ACHN (cell line): ENCODE measurements around the gene MBD2.
"Not testable (repeated sequence)": the region's sequence is repeated elsewhere in the genome, so short reads cannot be mapped to it uniquely, and the experiment has no call there.

ENCODE experiments used
- DNase-seq: peaks from one replicate; pipeline ENCODE4 v3.0.0-alpha.2; 2015
- in situ Hi-C: cut with HindIII; loops from 2 replicates; pipeline ENCODE4 v1.10.0; 2017; ENCODE audit warnings: low sequenced_read_pairs, low pct_ligation_motif_present, low pct_unique_long_range_greater_than_20kb

MBD2 gene

DNA sequence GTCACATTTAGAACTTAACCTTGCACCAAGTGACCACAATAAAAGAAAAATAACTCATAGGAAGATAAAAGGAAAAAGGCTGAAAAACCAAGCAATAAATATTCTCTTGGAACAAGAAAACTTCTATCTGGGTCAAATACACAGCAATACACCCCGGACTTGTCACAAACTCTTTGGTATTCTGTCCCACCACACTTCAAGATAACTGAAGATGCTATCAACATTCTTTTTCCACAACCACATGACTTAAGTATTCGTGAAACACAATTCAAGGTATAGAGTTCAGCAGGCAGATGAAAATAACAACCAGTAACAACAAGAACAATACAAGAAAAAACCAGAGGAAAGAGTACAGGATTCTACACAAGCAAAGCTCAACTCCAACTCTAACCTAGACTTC is 18.0 kb downstream of the MBD2 start:
- DNase-seq: no peak
- in situ Hi-C loops: no loop called here

DNA sequence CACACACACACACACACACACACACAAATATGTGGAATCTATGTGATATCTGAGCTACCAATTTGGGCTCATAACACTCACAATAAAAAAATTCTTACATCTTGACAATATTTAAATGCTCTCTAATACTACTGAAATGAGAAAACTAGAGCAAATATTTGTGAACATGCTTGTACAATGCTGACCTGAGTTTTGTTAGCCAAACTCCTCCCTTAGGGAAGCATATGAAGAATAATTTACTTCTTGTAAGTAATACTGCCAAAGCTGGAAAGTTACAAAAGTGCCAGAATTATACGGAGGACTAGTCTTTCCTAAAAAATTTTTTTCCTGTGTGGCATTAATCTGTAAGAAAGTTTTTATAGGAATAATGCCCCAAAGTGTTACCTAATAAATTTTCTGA is 18.5 kb downstream of the MBD2 start:
- no peak for DNase-seq
- in situ Hi-C loops: no loop called here

DNA sequence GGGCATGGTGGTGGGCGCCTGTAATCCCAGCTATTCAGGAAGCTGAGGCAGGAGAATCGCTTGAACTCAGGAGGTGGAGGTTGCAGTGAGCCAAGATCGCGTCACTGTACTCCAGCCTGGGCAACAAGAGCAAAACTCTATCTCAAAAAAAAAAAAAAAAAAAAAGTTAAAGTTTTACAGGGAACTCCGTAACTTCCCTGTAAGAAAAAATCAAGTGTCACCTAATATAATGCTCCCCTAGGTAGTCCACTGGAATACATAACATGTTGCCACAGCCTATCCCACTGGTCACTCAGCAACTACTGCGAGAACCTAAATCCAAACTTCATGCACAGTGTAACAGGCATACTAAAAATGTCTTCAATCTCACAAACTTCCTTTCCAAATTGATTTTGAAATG is 19.0 kb downstream of the MBD2 start:
- DNase-seq, in situ Hi-C loops: not testable (repeated sequence)

DNA sequence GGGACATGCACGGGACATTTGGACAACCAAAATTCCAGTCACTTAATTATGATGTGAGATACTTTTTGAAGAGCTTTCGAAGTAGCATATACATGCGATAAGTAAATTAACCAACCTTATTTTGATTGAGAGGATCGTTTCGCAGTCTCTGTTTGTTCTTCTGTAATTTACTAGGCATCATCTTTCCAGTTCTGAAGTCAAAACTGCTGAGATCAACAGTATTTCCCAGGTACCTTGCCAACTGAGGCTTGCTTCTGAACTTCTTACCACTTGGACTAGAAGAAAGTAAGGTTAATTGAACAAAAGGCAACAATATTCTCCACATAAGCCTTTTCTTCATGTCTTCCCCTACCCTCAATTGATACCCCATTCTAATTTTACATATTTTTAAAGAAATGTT is 19.6 kb downstream of the MBD2 start:
- in situ Hi-C loops: no loop called here
- no peak for DNase-seq

DNA sequence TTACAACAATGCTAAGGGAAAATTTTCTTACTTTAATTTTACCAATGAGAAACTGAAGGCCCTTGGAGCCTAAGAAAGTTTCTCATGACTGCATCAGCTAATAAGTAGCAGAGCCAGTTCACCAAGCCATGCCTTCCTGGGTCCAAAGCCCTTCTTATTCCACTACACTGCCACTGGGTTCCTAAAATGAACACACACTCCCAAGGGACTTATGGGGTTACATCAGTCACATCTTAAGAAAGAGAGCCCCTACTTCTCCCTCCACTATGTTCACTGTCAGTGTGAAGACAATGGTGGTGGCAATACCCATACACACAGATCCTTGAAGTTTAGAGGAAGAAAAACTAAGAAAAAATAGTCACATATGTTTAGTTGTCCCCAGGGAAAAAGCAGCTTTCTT is 20.6 kb downstream of the MBD2 start:
- in situ Hi-C loops: no loop called here
- DNase-seq: no peak

DNA sequence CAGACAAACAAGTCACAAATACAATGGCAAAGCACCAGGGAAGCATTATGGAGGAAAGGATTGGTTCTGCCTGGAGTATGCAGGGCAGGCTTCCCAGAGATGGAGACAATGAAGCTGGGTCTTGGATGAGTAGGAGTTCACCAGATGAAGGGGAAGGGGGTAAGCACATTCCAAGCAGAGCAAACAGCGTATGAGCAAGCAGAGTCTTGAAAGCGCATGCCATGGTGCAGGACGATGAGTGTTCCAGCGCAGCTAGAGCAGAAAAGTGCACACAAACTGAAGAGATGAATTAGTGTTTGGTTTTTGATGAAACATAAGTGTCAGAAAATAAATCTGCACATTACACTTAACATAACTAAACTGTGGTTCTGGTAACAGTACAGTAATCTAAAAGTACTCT is 21.6 kb downstream of the MBD2 start:
- in situ Hi-C loops: no loop called here
- no peak for DNase-seq

DNA sequence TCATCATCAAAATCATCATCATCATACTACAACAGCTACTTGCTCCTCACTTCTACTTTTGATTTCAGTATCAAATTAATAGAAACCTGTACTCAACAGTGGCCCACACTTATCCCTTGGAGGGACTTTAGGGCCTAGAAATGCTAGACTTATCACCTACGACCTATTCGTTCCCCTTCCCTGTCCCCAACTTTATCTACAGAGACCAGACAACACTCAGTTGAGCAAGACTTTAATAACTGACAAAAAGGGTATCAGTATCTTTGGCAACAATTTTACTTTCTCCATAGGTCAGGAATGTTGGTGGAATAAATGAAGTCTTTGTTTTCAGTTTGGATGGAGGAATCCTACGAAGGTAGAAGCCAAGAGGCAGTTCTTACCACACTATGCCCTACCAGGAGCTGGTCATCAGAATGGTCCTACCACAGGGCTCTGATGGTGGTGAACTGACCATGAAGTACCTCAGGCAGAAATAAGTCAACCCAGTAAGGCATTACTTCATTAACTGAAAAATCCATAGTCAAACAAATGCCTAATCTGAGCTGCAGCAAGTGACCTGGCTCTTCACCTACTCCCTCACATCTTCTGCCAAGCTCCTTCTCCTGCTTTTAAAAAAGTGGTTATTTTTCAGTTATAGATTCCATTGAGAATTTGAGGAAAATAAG is 26.6 kb downstream of the MBD2 start:
- in situ Hi-C loops: no loop called here
- DNase-seq: no peak

DNA sequence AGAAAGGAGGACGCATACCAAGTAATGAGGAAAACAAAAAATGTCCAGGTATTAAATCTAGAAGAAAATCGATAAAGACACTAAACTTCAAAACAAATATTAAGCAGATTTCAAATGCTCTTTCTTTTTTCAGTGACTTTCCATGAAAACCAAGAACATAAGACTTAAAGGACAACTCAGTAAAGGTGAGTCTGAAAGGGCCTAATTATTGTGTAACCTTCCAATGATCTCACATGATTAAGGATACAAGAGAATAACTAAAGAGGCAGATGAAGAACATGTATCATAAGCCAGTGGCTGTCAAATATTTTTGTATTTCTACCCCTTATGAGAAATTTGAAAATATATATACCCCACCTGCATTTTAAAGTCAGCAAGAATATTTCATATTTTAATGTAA is 30.7 kb downstream of the MBD2 start:
- no peak for DNase-seq
- in situ Hi-C loops: no loop called here

DNA sequence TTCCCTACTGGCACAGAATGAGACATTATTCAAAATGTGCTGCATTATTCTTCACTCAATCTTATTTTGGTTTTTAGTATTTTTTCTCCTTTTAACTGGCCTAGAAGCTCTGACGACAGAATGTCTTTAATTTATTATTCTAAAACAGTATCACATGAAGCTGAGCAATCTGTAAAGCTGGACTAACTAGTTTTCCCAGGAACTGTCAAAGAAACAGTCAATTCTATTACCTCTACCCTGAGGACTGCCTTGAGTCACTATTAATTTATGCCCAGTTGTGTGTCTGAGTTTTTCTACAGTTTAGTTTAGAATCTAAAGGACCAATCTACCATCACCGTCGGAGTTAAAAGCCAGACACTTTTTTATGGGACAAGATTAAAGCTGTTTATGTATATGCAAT is 31.6 kb downstream of the MBD2 start:
- no peak for DNase-seq
- in situ Hi-C loops: no loop called here

DNA sequence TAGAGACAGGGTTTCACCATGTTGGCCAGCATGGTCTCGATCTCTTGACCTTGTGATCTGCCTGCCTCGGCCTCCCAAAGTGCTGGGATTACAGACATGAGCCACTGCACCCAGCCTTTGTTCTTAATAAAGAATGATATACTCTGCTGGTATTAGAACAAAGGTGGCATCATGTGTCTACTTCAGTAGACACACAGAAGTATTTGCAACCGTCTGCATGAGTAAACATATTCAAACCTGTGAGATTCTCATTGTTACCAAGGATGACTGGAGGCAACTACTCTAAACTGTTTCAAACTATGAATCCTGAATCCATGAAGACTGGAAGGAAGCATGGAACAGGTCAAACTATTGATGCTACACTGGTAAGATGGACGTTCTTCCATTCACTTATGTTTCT is 32.1 kb downstream of the MBD2 start:
- in situ Hi-C loops: no loop called here
- DNase-seq: no peak

DNA sequence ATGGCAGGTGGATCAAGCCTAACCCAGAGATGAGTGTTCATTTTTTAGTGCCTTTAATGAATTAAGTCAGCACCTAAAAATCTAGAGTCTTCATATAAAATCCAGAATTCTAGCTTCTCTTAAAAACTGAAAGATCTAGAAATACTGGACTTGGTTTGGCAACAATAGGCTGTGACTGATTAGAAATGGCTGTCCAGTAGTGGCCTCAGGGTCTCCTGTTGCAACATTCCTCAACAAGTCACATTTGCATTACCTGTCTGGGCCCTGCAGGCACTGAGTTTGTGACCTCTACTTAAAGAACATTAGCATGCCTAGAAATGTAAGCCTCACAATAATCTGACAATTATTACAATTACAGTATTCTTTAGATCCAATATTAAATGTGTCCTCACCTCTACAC is 33.1 kb downstream of the MBD2 start:
- in situ Hi-C loops: no loop called here
- no peak for DNase-seq

DNA sequence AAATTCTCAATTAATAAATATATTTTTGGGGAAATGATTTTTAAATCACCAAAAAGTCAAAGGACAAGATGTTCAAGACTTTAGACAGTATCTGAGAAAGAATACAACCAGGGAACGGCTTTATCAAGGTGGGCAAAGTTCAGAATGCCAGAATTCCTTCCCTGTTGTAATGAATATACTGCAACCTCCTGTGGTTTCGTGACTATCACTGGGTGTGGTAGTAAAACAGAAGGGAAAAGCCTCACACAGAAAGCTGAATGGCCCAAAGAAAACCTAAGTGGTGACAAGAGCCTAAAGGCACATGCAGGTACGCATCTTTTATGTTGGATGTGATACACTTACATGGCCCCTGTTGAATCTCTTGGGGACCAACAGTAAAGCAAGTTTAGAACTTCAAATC is 37.1 kb downstream of the MBD2 start:
- in situ Hi-C loops: no loop called here
- DNase-seq: no peak

DNA sequence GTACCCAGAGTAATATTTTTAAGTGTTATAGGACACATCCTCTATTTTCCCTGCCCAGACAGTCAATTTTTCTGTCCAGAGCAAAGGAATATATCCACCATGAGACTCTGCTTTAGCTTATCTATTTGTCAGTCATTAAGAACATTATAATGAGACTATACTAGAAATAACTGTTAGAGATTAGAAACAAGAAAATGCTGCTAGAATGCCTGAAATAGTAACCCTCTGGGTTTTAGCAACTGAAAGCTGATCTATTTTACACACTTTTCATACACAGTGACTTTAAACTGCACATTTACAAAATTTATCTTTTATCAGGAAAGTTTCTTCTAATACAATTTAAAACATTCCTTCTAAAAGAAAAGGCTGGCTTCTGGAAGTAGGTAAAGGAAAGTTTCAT is 39.6 kb downstream of the MBD2 start:
- in situ Hi-C loops: no loop called here
- no peak for DNase-seq

DNA sequence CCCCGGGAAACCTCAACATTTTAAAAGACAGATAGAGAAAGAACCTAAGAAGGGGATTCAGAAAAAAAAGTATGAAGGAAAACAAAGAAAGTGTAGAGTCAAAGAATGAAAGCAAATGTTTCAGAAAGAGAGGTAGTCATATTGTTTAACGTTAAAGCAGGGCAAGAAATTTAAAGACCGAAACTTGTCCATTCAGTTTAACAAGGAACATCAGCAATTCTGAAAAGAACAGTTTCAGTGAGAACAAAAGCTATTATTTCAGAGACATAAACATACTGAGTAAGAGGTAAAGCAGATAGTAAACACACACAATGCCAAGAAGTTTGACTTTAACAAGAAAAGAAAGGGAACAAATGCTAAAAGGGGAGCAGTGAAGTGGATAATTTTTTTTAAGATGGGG is 41.1 kb downstream of the MBD2 start:
- DNase-seq: no peak
- in situ Hi-C loops: no loop called here

DNA sequence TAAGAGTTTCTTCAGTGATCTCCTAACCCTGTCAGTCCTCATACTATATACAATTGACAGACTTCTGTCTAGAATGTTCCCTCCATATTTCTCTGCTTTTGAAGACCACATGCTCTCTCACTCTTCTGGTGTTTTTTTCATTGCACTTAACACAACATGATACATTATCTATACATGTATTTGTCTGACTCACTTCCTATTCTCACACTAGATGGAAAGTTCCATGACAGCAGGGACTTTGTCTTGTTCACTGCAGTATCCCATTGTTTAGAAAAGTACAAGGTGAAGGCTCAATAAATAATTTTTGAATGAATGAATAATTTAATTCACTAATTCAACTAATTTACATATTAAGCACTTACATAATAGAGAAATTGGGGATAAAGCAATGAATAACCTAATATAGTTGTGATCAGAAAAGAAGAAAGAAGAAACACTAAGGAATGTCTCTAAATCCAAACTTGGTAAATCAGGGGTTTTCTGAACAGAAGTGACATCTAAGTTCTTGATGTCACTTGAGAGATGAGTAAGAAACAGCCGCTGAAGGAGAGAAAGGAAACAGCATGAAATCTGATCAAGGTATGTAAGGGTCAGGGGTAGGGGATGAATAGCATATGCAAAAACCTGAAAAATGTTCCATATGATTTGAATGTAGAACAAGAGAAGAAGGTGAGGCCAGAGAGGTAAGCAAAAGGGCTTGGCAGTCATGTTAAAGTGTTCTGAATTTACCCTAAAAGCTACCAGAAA is 42.4 kb downstream of the MBD2 start:
- in situ Hi-C loops: no loop called here

DNA sequence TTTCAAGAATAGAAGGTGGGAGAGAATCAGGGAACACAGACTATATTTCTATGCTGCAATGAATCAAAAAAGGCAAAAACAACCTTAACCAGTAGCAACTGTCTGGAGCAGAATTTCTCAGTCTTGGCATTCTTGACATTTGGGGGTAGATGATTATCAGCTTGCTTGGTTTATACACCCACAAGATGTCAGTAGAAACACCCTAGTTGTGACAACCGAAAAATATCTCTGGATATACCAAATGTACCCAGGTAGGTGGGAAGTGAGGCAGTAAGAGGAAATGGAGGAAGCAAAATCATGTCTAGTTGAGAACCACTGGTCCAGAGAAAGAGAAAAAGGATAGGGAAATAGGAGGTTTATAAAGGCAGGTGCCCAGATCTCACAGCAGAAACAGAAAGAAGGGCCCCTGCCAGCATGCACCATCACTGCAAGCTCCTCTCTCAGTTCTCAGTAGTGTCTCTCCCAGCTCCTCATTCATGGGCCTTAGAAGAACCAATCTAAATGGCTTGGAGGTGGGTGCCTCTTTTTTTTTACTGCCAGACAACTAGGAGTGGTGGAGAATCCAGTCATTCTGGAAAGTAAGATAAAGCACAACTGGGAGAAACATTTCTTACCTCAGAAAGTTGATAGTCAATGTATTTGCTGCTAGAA is 50.4 kb downstream of the MBD2 start:
- in situ Hi-C loops: no loop called here

More for the DNA sequence above, 42.4 kb downstream of the MBD2 start:
- no peak for DNase-seq

DNA sequence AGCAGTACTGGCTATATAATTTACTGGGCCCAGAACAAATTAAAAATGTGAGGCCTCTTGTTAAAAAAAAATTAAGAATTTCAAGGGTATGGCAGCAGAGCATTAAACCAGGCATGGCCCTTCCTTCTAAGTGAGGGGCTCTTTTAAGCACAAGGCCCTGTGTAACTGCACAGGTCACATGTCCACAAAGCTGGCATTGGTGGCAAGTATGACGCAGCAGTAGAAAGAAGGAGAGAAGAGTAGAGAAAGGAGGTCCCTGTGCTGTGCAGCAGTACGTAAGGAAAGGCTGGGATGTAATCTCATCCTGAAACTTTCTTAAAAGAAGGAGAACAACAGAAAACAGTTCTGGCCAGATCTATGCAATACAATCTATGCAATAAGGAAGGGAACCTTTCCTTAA is 51.2 kb downstream of the MBD2 start:
- in situ Hi-C loops: no loop called here

More for the DNA sequence above, 50.4 kb downstream of the MBD2 start:
- no peak for DNase-seq

DNA sequence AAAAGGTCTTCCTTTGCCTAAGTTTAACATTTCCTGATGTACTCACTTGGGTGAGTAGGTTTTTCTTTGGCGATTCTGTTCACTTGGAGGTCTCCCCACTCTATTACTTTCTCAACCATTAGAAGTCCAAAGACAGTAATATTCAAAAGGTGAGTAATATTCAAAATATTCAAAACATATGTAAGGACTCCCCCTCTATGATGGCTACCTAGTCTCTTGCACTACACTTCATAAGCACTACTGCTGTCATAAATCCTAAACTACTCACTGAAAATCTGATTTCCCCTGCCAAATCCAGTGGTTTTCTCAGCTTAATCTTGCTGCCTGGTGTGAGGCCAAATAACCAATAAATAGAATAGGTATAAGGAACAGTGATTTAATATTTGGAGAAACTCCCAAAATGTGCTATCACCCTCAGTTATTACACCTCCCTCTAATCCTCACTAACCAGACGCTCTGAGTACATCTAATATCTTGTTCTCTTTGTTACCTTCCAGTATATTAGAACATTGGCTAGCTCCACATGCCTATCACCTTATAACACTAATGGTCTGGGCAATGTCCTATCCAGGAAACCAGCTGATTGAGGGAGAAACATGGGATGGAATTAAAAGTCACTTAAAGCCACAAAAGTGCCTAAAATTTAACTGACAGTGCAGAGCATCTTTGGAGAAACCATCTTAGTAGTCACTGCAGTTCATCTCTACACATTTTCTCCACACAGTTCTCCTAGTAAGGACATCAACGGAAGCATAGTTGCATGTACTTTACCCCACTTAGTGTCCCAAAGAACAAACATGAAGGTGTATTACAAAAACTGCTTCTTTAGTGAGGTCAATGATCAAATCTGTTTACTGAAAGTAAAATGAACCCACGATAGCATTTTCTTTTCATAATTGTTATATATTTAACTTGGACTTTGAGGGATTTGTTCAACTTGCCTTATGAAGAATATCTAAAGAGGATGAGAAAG is 54.8 kb downstream of the MBD2 start:
- in situ Hi-C loops: no loop called here
- DNase-seq: no peak

More for the DNA sequence above, 51.2 kb downstream of the MBD2 start:
- no peak for DNase-seq

DNA sequence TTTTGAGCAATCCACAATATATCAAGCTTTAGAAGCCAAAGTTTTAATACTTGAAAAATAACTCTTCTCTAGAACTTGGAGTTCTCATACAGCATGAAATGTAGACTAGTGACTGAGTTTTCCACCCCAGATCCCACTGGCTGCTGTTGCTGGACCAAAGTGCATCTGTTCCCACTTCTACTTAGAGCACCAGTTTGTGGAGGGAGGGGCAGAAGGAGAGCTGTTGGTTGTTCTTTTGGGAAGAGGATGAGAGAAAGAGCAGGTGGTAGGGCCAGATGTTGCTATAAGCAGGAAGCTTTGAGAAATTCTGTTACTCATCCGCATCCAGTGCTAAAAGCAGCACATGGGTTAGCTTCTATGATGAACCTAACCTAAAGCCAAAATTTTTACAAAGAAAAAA is 59.0 kb downstream of the MBD2 start:
- no peak for DNase-seq
- in situ Hi-C loops: no loop called here
